Stimulated activated CD4-positive, alpha-beta T cell treated with anti-CD3 and anti-CD28 coated beads, Interleukin-2, amount 100 ng/mL, for 24 hours (primary cell): ENCODE results near the gene FRG2C.
"Not testable (repeated sequence)": the region's sequence is repeated elsewhere in the genome, so short reads cannot be mapped to it uniquely, and the experiment has no call there.

ENCODE experiments used
- DNase-seq, 2 donors: peaks; one replicate each; pipeline ENCODE4 v3.0.0-alpha.2; 2020

Gene FRG2C

GRCh38 chr3:75669348-75670297 is 5.5 kb downstream of the FRG2C start:
- peak in 1 of 2 donors; percentile 27 for DNase-seq

GRCh38 chr3:75670298-75671286 is 6.5 kb downstream of the FRG2C start:
- DNase-seq: not testable (repeated sequence)

GRCh38 chr3:75671287-75672139 is 7.4 kb downstream of the FRG2C start:
- not testable (repeated sequence) for DNase-seq

GRCh38 chr3:75672140-75672775 is 8.1 kb downstream of the FRG2C start:
- DNase-seq: not testable (repeated sequence)

GRCh38 chr3:75683965-75684364 is 19.8 kb downstream of the FRG2C start:
- not testable (repeated sequence) for DNase-seq

- DNase-seq: no peak
These were observed 23.2 kb downstream of the FRG2C start for GRCh38 chr3:75687323-75687722.

- DNase-seq: no peak
These were observed 27.9 kb downstream of the FRG2C start for GRCh38 chr3:75692061-75692460.
